ENCODE results near the gene NBEA.

NBEA gene

GRCh38 chr13:35191883-35192282, 249.8 kb downstream of the NBEA start:
- TF ChIP-seq TEAD4 (IDR thresholded peaks at IDR 0.05) (no peak), RAD21 (IDR thresholded peaks at IDR 0.05; ENCODE audit: low read depth) (no peak), CEBPB (IDR thresholded peaks at IDR 0.05) (no peak), REST (IDR thresholded peaks at IDR 0.05; ENCODE audit: low read depth) (no peak), NFIC (IDR thresholded peaks at IDR 0.05) (no peak), FOXM1 (IDR thresholded peaks at IDR 0.05; ENCODE audit: borderline replicate concordance, low read depth) (no peak)

- TF ChIP-seq CREB1 (IDR thresholded peaks at IDR 0.05; ENCODE audit: low read depth) (no peak), RAD21 (IDR thresholded peaks at IDR 0.05; ENCODE audit: low read depth) (no peak), EP300 (IDR thresholded peaks at IDR 0.05; ENCODE audit: borderline replicate concordance) (no peak), YY1 (IDR thresholded peaks at IDR 0.05; ENCODE audit: low read depth) (no peak), MAX (IDR thresholded peaks at IDR 0.05) (no peak), NFIC (IDR thresholded peaks at IDR 0.05) (no peak), TEAD4 (IDR thresholded peaks at IDR 0.05) (no peak), ZBTB7A (IDR thresholded peaks at IDR 0.05; ENCODE audit: low read depth) (no peak), TAF1 (IDR thresholded peaks at IDR 0.05; ENCODE audit: low read depth) (no peak), EGR1 (IDR thresholded peaks at IDR 0.05) (no peak)
Observed at GRCh38 chr13:35198613-35199200, 256.6 kb downstream of the NBEA start.

GRCh38 chr13:35208587-35208986, 266.5 kb downstream of the NBEA start:
- TF ChIP-seq CREB1 (IDR thresholded peaks at IDR 0.05; ENCODE audit: low read depth), result no peak
- TF ChIP-seq RAD21 (IDR thresholded peaks at IDR 0.05; ENCODE audit: low read depth), result no peak
- TF ChIP-seq NFIC (IDR thresholded peaks at IDR 0.05), result no peak
- no peak for TF ChIP-seq EGR1 (IDR thresholded peaks at IDR 0.05)
- no peak for TF ChIP-seq REST (IDR thresholded peaks at IDR 0.05; ENCODE audit: low read depth)
- TF ChIP-seq CEBPB (IDR thresholded peaks at IDR 0.05), result no peak
- TF ChIP-seq TCF12 (IDR thresholded peaks at IDR 0.05; ENCODE audit: low read depth), result no peak
- no peak for TF ChIP-seq FOXM1 (IDR thresholded peaks at IDR 0.05; ENCODE audit: borderline replicate concordance, low read depth)
- TF ChIP-seq TEAD4 (IDR thresholded peaks at IDR 0.05), result no peak
- TF ChIP-seq EP300 (IDR thresholded peaks at IDR 0.05; ENCODE audit: borderline replicate concordance), result no peak

- TF ChIP-seq TCF12 (IDR thresholded peaks at IDR 0.05; ENCODE audit: low read depth) (no peak), RAD21 (IDR thresholded peaks at IDR 0.05; ENCODE audit: low read depth) (peak; percentile 20; the same call in 1 of the 2 replicates)
Observed at GRCh38 chr13:35210261-35210660, 268.2 kb downstream of the NBEA start.

GRCh38 chr13:35211949-35212348, 269.9 kb downstream of the NBEA start:
- TF ChIP-seq TAF1 (IDR thresholded peaks at IDR 0.05; ENCODE audit: low read depth), result no peak
- no peak for TF ChIP-seq FOXM1 (IDR thresholded peaks at IDR 0.05; ENCODE audit: borderline replicate concordance, low read depth)
- no peak for TF ChIP-seq EGR1 (IDR thresholded peaks at IDR 0.05)

- TF ChIP-seq USF1 (IDR thresholded peaks at IDR 0.05), result no peak
- TF ChIP-seq FOXM1 (IDR thresholded peaks at IDR 0.05; ENCODE audit: borderline replicate concordance, low read depth), result no peak
- no peak for TF ChIP-seq TCF12 (IDR thresholded peaks at IDR 0.05; ENCODE audit: low read depth)
- no peak for TF ChIP-seq MAX (IDR thresholded peaks at IDR 0.05)
Observed at GRCh38 chr13:35213911-35214310, 271.8 kb downstream of the NBEA start.

- TF ChIP-seq EGR1 (IDR thresholded peaks at IDR 0.05), result no peak
- TF ChIP-seq CEBPB (IDR thresholded peaks at IDR 0.05), result no peak
- TF ChIP-seq NFIC (IDR thresholded peaks at IDR 0.05), result no peak
- no peak for TF ChIP-seq FOXM1 (IDR thresholded peaks at IDR 0.05; ENCODE audit: borderline replicate concordance, low read depth)
- TF ChIP-seq REST (IDR thresholded peaks at IDR 0.05; ENCODE audit: low read depth), result no peak
- TF ChIP-seq USF1 (IDR thresholded peaks at IDR 0.05), result no peak
- TF ChIP-seq ZBTB7A (IDR thresholded peaks at IDR 0.05; ENCODE audit: low read depth), result no peak
- no peak for TF ChIP-seq YY1 (IDR thresholded peaks at IDR 0.05; ENCODE audit: low read depth)
- TF ChIP-seq TAF1 (IDR thresholded peaks at IDR 0.05; ENCODE audit: low read depth), result no peak
- no peak for TF ChIP-seq TCF12 (IDR thresholded peaks at IDR 0.05; ENCODE audit: low read depth)
- no peak for TF ChIP-seq CREB1 (IDR thresholded peaks at IDR 0.05; ENCODE audit: low read depth)
- TF ChIP-seq MAX (IDR thresholded peaks at IDR 0.05), result no peak
- no peak for TF ChIP-seq EP300 (IDR thresholded peaks at IDR 0.05; ENCODE audit: borderline replicate concordance)
- TF ChIP-seq TEAD4 (IDR thresholded peaks at IDR 0.05), result no peak
- TF ChIP-seq RAD21 (IDR thresholded peaks at IDR 0.05; ENCODE audit: low read depth), result no peak
Observed at GRCh38 chr13:35216131-35216530, 274.1 kb downstream of the NBEA start.

Data from Ishikawa (cell line).